HCT116 (cell line): ENCODE measurements around the gene STAB1. TPM values are rescaled to one million over a fixed set of nuclear protein-coding genes. Genes with fewer than 3 reads are reported as not detected.

Source experiments
- ATAC-seq: fragments of 200-7000 bp; cut with Tn5 transposase; 2 replicates; pipeline ENCODE4 v1.9.1; 2020; ENCODE audit warnings: mild to moderate bottlenecking, moderate library complexity
- BruUV-seq: library from RNA; stranded (reverse); fragments of 400-500 nt; replicated peaks from 2 replicates; lab custom pipeline; 2021; lab: Mats Ljungman, UMichigan
- CTCF ChIA-PET: fragments of 300-600 bp; sonication (Branson Sonifier 250); formaldehyde crosslinking; loops from one replicate; lab custom pipeline; 2021; ENCODE audit warnings: antibody characterized with exemption; lab: Charles Lee
- POLR2A ChIA-PET: fragments of 300-600, 350-600 bp; sonication (Branson Sonifier 250); formaldehyde crosslinking; loops from one replicate; lab custom pipeline; 2021; ENCODE audit warnings: antibody characterized with exemption; lab: Charles Lee
- RAD21 ChIA-PET, 2 experiments: fragments of 300-600 bp; sonication (Branson Sonifier 250); formaldehyde crosslinking; loops; one replicate each; lab custom pipeline; 2023; ENCODE audit warnings: low total read pairs in 2 of 2; ENCODE audit not compliant: uncharacterized antibody in 2 of 2, unreplicated experiment in 2 of 2, low non-redundant PET in 1 of 2; lab: Charles Lee
- DNase-seq: peaks from one replicate; pipeline ENCODE4 v3.0.0-alpha.2; 2010; ENCODE audit warnings: low read depth, low spot score
- H2AFZ ChIP-seq: fragments of 200-600 bp; shearing (Covaris generic), sonication (generic); 2 replicates; pipeline ENCODE4 v1.6.1; 2017; ENCODE audit warnings: low read depth, mixed run types, mixed read lengths, antibody characterized with exemption, low read length; ENCODE audit not compliant: poor library complexity, severe bottlenecking
- H3K27ac ChIP-seq: 2 replicates; pipeline ENCODE4 v1.5.1; 2012; ENCODE audit warnings: low read depth, low read length
- H3K27me3 ChIP-seq: fragments of 200-600 bp; sonication (generic); 2 replicates; pipeline ENCODE4 v1.6.1; 2016; ENCODE audit warnings: mixed run types, low read length, mixed read lengths; ENCODE audit not compliant: insufficient read depth
- H3K36me3 ChIP-seq, 2 experiments: fragments of 200-500 bp in 1 of 2; fragments of 200-600 bp in 1 of 2; sonication (Bioruptor generic) in 1 of 2; sonication (generic) in 1 of 2; 2 replicates each; pipeline versions ENCODE4 v1.5.1 to v1.6.1; 2014 to 2016; ENCODE audit warnings: low read length in 2 of 2, inconsistent platforms in 1 of 2, mixed read lengths in 1 of 2, mixed run types in 1 of 2; ENCODE audit not compliant: insufficient read depth in 2 of 2, control insufficient read depth in 1 of 2
- H3K4me1 ChIP-seq, 2 experiments: fragments of 200-600 bp in 1 of 2; sonication (generic) in 1 of 2; 2 replicates each; pipeline versions ENCODE4 v1.5.1 to v1.6.1; 2012 to 2017; ENCODE audit warnings: low read length in 2 of 2, inconsistent platforms in 1 of 2, mild to moderate bottlenecking in 1 of 2, mixed read lengths in 1 of 2, mixed run types in 1 of 2, moderate library complexity in 1 of 2; ENCODE audit not compliant: insufficient read depth in 2 of 2, control insufficient read depth in 1 of 2
- H3K4me2 ChIP-seq: fragments of 200-600 bp; sonication (generic); 2 replicates; pipeline ENCODE4 v1.6.1; 2017; ENCODE audit warnings: mixed run types, low read length, mixed read lengths
- H3K4me3 ChIP-seq, 2 experiments: fragments of 200-600 bp in 1 of 2; sonication (generic) in 1 of 2; replicated peaks in 1 of 2; 2 replicates each; pipeline ENCODE4 v1.5.1; 2011 to 2016; ENCODE audit warnings: low read length in 2 of 2, control low read depth in 1 of 2, low read depth in 1 of 2, mild to moderate bottlenecking in 1 of 2, mixed read lengths in 1 of 2, mixed run types in 1 of 2
- H3K79me2 ChIP-seq: fragments of 200-600 bp; sonication (generic); 2 replicates; pipeline ENCODE4 v1.6.1; 2017; ENCODE audit warnings: mild to moderate bottlenecking, mixed run types, low read length, moderate library complexity, mixed read lengths; ENCODE audit not compliant: insufficient read depth
- H3K9ac ChIP-seq: fragments of 200-600 bp; sonication (generic); 2 replicates; pipeline ENCODE4 v1.6.1; 2016; ENCODE audit warnings: low read length, mixed read lengths
- H3K9me2 ChIP-seq: fragments of 200-600 bp; sonication (generic), shearing (Covaris generic); 2 replicates; pipeline ENCODE4 v1.6.1; 2017; ENCODE audit warnings: mixed run types, mild to moderate bottlenecking, moderate library complexity; ENCODE audit not compliant: insufficient read depth
- H3K9me3 ChIP-seq, 2 experiments: fragments of 200-500 bp in 1 of 2; fragments of 200-600 bp in 1 of 2; sonication (Bioruptor generic) in 1 of 2; sonication (generic) in 1 of 2; 2 replicates each; pipeline ENCODE4 v1.6.1; 2014 to 2017; ENCODE audit warnings: low read length in 2 of 2, mixed read lengths in 2 of 2, inconsistent platforms in 1 of 2, low read depth in 1 of 2, mild to moderate bottlenecking in 1 of 2, mixed run types in 1 of 2, moderate library complexity in 1 of 2; ENCODE audit not compliant: control insufficient read depth in 1 of 2, insufficient read depth in 1 of 2
- H4K20me1 ChIP-seq: fragments of 200-600 bp; sonication (generic), shearing (Covaris generic); 2 replicates; pipeline ENCODE4 v1.6.1; 2017; ENCODE audit warnings: mixed run types, mild to moderate bottlenecking, moderate library complexity; ENCODE audit not compliant: insufficient read depth
- EGR1 ChIP-seq: IDR thresholded peaks from 2 replicates; pipeline ENCODE4 v1.6.1; 2012; ENCODE audit warnings: low read depth
- EZH2phosphoT487 ChIP-seq: fragments of 200-600 bp; IDR thresholded peaks from 2 replicates; pipeline ENCODE4 v1.6.1; 2018; ENCODE audit warnings: antibody characterized with exemption, borderline replicate concordance
- JUND ChIP-seq: IDR thresholded peaks from 2 replicates; pipeline ENCODE4 v1.6.1; 2012
- POLR2A ChIP-seq: IDR thresholded peaks from 2 replicates; pipeline ENCODE4 v1.7.0; 2011; ENCODE audit warnings: borderline replicate concordance; ENCODE audit not compliant: insufficient read depth, insufficient read length; ENCODE audit errors: extremely low read depth
- SRF ChIP-seq: IDR thresholded peaks from 2 replicates; pipeline ENCODE4 v1.6.1; 2012; ENCODE audit warnings: low read depth
- TCF7L2 ChIP-seq: IDR thresholded peaks from 2 replicates; pipeline ENCODE4 v1.7.0; 2011; ENCODE audit warnings: borderline replicate concordance, inconsistent platforms; ENCODE audit not compliant: insufficient read depth, insufficient read length; ENCODE audit errors: extremely low read depth
- intact Hi-C: fragments of 100-400 bp; cut with micrococcal nuclease; formaldehyde crosslinking; loops from 2 replicates; pipeline ENCODE4 v1.10.0; 2022
- total RNA-seq: library from RNA; stranded (reverse); gene quantifications from one replicate; pipeline ENCODE4 v1.2.1, GENCODE V29; 2021; ENCODE audit not compliant: unreplicated experiment
- TF ChIP-seq, protein P1 (sequence below): IDR thresholded peaks from 2 replicates; pipeline ENCODE4 v1.6.1; 2012
- TF ChIP-seq, protein P2 (sequence below), 3 experiments: fragments of 200-600 bp in 1 of 3; sonication (generic) in 1 of 3; IDR thresholded peaks in 2 of 3; conservative IDR thresholded peaks in 1 of 3; 2 replicates each; pipeline ENCODE4 v1.5.1; 2012 to 2017; ENCODE audit warnings: low read depth in 2 of 3, low read length in 2 of 3, antibody characterized with exemption in 1 of 3, borderline replicate concordance in 1 of 3, control low read depth in 1 of 3, mild to moderate bottlenecking in 1 of 3, mixed read lengths in 1 of 3, mixed run types in 1 of 3, moderate library complexity in 1 of 3; ENCODE audit not compliant: insufficient read depth in 1 of 3

The STAB1 gene
- total RNA-seq, 1 experiment from 2014 or later, result 0.44 TPM

DNA sequence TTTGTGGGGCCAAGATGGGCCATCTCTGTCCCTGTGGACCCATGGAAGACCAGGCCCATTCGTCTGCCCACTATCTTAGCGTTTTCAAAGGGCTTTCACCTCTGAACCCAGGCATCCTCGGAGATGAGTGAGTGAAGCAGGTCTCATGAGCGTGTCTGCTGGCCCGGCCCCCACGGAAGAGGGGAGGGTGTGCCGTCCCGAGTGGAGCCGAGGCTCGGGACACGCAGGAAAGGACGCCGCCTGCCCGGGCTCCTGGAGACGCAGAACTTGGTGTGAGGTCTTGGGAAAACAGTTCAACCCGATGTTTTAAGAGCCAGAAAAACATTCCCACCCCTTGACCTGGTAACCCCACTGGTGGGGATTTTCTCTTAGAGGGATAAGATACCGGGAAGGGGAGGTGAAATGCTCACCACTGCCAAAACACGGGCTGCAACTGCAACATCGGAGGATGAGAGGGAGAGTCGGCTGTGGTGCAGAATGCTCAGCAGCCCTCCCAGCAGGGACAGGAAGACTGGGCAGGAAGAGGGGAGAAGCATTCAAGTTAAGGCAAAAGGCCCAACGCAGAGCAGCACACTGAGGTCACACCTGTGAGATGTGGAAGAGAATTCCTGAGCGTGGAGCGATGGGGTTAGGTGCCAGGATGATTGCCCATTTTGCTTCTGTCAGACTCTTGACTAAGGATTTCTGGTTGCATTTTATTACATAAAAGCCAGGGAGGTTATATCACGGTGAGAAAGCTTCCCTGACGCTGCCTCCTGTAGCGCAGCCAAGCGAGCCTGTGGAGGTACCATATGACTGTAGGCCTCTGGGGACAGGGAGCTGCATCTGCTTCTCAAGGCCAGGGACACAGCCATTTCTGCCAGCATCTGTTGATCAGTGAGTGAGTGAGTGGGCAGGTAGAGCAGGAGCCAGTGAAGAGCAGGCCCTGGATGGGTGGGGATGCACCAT lies 14.1 kb upstream of the STAB1 start:
- Histone ChIP-seq H3K79me2 (no peaks in the 10 kb centered on the region), H4K20me1 (no peaks in the 10 kb centered on the region), H3K36me3 (peaks cover 31 to 35% of the 10 kb centered on the region in 2 experiments; a peak in 3 of 4 replicates), H2AFZ (no peak overlapping the region), H3K4me1 (no peaks in the 10 kb centered on the region), H3K9me3 (no peaks in the 10 kb centered on the region), H3K9ac (no peak overlapping the region), H3K4me2 (no peak overlapping the region), H3K4me3 (no peak overlapping the region), H3K27ac (no peak overlapping the region), H3K27me3 (no peaks in the 10 kb centered on the region), H3K9me2 (no peaks in the 10 kb centered on the region)
- intact Hi-C loops, result no loop called here
- no peak for ATAC-seq
- no peak for DNase-seq
- BruUV-seq, result TSS peak; percentile 18
- CTCF ChIA-PET, result no interaction called here
- RAD21 ChIA-PET, result no interaction called here
- POLR2A ChIA-PET, result no interaction called here
- TF ChIP-seq SRF (no peak), JUND (no peak), EGR1 (no peak), EZH2phosphoT487 (no peak), POLR2A (no peak), TCF7L2 (no peak)
- TF ChIP-seq, protein P1, sequence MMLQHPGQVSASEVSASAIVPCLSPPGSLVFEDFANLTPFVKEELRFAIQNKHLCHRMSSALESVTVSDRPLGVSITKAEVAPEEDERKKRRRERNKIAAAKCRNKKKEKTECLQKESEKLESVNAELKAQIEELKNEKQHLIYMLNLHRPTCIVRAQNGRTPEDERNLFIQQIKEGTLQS, result no peak
- TF ChIP-seq, protein P2, sequence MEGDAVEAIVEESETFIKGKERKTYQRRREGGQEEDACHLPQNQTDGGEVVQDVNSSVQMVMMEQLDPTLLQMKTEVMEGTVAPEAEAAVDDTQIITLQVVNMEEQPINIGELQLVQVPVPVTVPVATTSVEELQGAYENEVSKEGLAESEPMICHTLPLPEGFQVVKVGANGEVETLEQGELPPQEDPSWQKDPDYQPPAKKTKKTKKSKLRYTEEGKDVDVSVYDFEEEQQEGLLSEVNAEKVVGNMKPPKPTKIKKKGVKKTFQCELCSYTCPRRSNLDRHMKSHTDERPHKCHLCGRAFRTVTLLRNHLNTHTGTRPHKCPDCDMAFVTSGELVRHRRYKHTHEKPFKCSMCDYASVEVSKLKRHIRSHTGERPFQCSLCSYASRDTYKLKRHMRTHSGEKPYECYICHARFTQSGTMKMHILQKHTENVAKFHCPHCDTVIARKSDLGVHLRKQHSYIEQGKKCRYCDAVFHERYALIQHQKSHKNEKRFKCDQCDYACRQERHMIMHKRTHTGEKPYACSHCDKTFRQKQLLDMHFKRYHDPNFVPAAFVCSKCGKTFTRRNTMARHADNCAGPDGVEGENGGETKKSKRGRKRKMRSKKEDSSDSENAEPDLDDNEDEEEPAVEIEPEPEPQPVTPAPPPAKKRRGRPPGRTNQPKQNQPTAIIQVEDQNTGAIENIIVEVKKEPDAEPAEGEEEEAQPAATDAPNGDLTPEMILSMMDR (IDR thresholded peaks at IDR 0.05 in 2 of 3, conservative IDR thresholded peaks at IDR 0.05 in 1 of 3; ENCODE audit: borderline replicate concordance in 1 of 3, insufficient read depth in 1 of 3, low read depth in 2 of 3, low read length in 2 of 3), result no peak
